Gastrocnemius medialis (tissue), 4 donors: ENCODE data around the gene NAXD.
"Not testable (repeated sequence)": the region's sequence is repeated elsewhere in the genome, so short reads cannot be mapped to it uniquely, and the experiment has no call there.

Source experiments
- POLR2A ChIP-seq, 2 donors: fragments of 450-650 bp; IDR thresholded peaks; one replicate each; pipeline ENCODE4 v1.6.1; 2017; ENCODE audit warnings: antibody characterized with exemption in 2 of 2, mild to moderate bottlenecking in 2 of 2, moderate library complexity in 2 of 2
- TF ChIP-seq, protein P1 (sequence below), 5 experiments: fragments of 450-650 bp in 3 of 5; fragments of 200-600 bp in 2 of 5; sonication (generic) in 2 of 5; IDR thresholded peaks in 4 of 5; conservative IDR thresholded peaks in 1 of 5; 1 replicate in 4 of 5; 2 replicates in 1 of 5; pipeline ENCODE4 v1.5.1; 2016 to 2019; ENCODE audit warnings: antibody characterized with exemption in 5 of 5, mild to moderate bottlenecking in 3 of 5, moderate library complexity in 3 of 5

DNA sequence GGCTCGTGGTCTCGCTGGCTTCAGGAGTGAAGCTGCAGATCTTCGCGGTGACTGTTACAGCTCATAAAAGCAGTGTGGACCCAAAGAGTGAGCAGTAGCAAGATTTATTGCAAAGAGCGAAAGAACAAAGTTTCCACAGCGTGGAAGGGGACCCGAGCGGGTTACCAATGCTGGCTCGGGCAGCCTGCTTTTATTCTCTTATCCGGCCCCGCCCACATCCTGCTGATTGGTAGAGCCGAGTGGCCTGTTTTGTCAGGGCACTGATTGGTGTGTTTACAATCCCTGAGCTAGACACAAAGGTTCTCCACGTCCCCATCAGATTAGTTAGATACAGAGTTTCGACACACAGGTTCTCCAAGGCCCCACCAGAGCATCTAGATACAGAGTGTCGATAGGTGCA lies 16.9 kb downstream of the NAXD start:
- TF ChIP-seq, protein P1, sequence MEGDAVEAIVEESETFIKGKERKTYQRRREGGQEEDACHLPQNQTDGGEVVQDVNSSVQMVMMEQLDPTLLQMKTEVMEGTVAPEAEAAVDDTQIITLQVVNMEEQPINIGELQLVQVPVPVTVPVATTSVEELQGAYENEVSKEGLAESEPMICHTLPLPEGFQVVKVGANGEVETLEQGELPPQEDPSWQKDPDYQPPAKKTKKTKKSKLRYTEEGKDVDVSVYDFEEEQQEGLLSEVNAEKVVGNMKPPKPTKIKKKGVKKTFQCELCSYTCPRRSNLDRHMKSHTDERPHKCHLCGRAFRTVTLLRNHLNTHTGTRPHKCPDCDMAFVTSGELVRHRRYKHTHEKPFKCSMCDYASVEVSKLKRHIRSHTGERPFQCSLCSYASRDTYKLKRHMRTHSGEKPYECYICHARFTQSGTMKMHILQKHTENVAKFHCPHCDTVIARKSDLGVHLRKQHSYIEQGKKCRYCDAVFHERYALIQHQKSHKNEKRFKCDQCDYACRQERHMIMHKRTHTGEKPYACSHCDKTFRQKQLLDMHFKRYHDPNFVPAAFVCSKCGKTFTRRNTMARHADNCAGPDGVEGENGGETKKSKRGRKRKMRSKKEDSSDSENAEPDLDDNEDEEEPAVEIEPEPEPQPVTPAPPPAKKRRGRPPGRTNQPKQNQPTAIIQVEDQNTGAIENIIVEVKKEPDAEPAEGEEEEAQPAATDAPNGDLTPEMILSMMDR (IDR thresholded peaks at IDR 0.05 in 4 of 5, conservative IDR thresholded peaks at IDR 0.05 in 1 of 5) = not testable (repeated sequence)
- not testable (repeated sequence) for TF ChIP-seq POLR2A (IDR thresholded peaks at IDR 0.05)
